ENCODE measurements around the gene EGR2. TPM values are rescaled to one million over a fixed set of nuclear protein-coding genes. Genes with fewer than 3 reads are reported as not detected.

EGR2 gene
- under 0.01 TPM in 1 of 2 replicates, not detected in the other for total RNA-seq

GRCh38 chr10:62816331-62817120 is at the start of gene EGR2:
Gene EGR2 (minus strand): TSS chr10:62816366. CDS start chr10:62816029, 337 bp downstream.

GRCh38 chr10:62804356-62805230 is 11.6 kb downstream of the EGR2 start, which contains the start of gene ADO:
Gene ADO (plus strand): TSS chr10:62804720. CDS start chr10:62805060, 340 bp downstream.

Other genes with a start within 250 kb of the EGR2 start
- 27.7 and 33.0 TPM in 2 replicates for gene ADO, start 11.6 kb downstream of the EGR2 start, total RNA-seq

Data from tracheal epithelial cell (primary cell).